DOHH2 (cell line): ENCODE data around the gene EIPR1.

Experiments
- H3F3A ChIP-seq: fragments of 200-600 bp; sonication (generic), shearing (Covaris generic); 2 replicates; pipeline ENCODE4 v1.6.0; 2016; ENCODE audit warnings: antibody characterized with exemption, mild to moderate bottlenecking; ENCODE audit not compliant: control insufficient read depth, insufficient read depth
- H3K27ac ChIP-seq: fragments of 200-600 bp; sonication (generic); 2 replicates; pipeline ENCODE4 v1.5.1; 2014; ENCODE audit warnings: low read depth, mild to moderate bottlenecking, low read length, moderate library complexity
- H3K27me3 ChIP-seq: fragments of 200-600 bp; sonication (generic); 2 replicates; pipeline ENCODE4 v1.6.1; 2014; ENCODE audit warnings: mild to moderate bottlenecking, low read length, mixed read lengths; ENCODE audit not compliant: control insufficient read depth
- H3K36me3 ChIP-seq: fragments of 200-600 bp; sonication (generic); 2 replicates; pipeline ENCODE4 v1.6.1; 2014; ENCODE audit warnings: mild to moderate bottlenecking, low read length, moderate library complexity, mixed read lengths; ENCODE audit not compliant: control insufficient read depth
- H3K4me1 ChIP-seq: fragments of 200-600 bp; sonication (generic); 2 replicates; pipeline ENCODE4 v1.6.1; 2014; ENCODE audit warnings: mild to moderate bottlenecking, low read length, mixed read lengths; ENCODE audit not compliant: control insufficient read depth
- H3K4me2 ChIP-seq: fragments of 200-600 bp; sonication (generic); 2 replicates; pipeline ENCODE4 v1.6.0; 2014; ENCODE audit warnings: mild to moderate bottlenecking, low read length, moderate library complexity
- H3K4me3 ChIP-seq: fragments of 200-600 bp; sonication (generic); 2 replicates; pipeline ENCODE4 v1.5.1; 2014; ENCODE audit warnings: mild to moderate bottlenecking, low read length, mixed read lengths
- H3K79me2 ChIP-seq: fragments of 200-600 bp; sonication (generic); 2 replicates; pipeline ENCODE4 v1.6.1; 2014; ENCODE audit warnings: mild to moderate bottlenecking, low read length, mixed read lengths; ENCODE audit not compliant: control insufficient read depth
- H3K9me2 ChIP-seq: fragments of 200-600 bp; sonication (generic); replicated peaks from 2 replicates; pipeline ENCODE4 v1.6.1; 2014; ENCODE audit warnings: mild to moderate bottlenecking, low read length, mixed read lengths; ENCODE audit not compliant: control insufficient read depth
- H3K9me3 ChIP-seq: fragments of 200-600 bp; sonication (generic); 2 replicates; pipeline ENCODE4 v1.6.1; 2014; ENCODE audit warnings: antibody characterized with exemption, low read length, mixed read lengths; ENCODE audit not compliant: control insufficient read depth, insufficient read depth
- H4K20me1 ChIP-seq: fragments of 200-600 bp; sonication (generic); 2 replicates; pipeline ENCODE4 v1.6.0; 2014; ENCODE audit warnings: low read depth, mild to moderate bottlenecking, antibody characterized with exemption, low read length, moderate library complexity; ENCODE audit not compliant: control insufficient read depth, insufficient read depth
- EZH2phosphoT487 ChIP-seq: fragments of 200-600 bp; sonication (generic); IDR thresholded peaks from 2 replicates; pipeline ENCODE4 v1.6.1; 2017; ENCODE audit warnings: borderline replicate concordance, mild to moderate bottlenecking, antibody characterized with exemption, low read length, moderate library complexity, mixed read lengths
- TF ChIP-seq, protein P1 (sequence below): fragments of 200-600 bp; sonication (generic); IDR thresholded peaks from one replicate; pipeline ENCODE4 v1.5.1; 2014; ENCODE audit warnings: antibody characterized with exemption, mild to moderate bottlenecking, low read depth, low read length; ENCODE audit not compliant: poor library complexity, severe bottlenecking

Gene EIPR1

DNA sequence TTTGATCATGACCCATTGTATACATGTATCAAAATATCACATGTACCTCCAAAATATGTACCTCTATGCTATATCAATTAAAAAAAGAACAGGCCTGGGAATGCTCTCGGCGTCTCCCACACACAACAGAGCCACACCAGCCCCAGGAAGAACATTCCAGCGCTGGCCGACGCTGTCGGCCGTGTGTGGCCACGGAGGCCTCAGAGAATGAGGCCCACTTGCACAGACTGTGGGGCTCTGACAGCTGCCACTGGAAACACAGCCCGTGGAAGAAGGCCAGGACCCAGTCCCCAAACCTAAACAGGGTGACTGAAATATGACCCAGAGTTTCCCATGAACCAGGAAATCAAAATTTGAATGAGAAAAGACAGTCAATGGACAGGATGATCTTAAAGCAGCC, 69.7 kb downstream of the EIPR1 start:
- H3K27ac ChIP-seq: no peak overlapping the region
- no peaks in the 10 kb centered on the region for H3K9me3 ChIP-seq
- TF ChIP-seq, protein P1, sequence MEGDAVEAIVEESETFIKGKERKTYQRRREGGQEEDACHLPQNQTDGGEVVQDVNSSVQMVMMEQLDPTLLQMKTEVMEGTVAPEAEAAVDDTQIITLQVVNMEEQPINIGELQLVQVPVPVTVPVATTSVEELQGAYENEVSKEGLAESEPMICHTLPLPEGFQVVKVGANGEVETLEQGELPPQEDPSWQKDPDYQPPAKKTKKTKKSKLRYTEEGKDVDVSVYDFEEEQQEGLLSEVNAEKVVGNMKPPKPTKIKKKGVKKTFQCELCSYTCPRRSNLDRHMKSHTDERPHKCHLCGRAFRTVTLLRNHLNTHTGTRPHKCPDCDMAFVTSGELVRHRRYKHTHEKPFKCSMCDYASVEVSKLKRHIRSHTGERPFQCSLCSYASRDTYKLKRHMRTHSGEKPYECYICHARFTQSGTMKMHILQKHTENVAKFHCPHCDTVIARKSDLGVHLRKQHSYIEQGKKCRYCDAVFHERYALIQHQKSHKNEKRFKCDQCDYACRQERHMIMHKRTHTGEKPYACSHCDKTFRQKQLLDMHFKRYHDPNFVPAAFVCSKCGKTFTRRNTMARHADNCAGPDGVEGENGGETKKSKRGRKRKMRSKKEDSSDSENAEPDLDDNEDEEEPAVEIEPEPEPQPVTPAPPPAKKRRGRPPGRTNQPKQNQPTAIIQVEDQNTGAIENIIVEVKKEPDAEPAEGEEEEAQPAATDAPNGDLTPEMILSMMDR: no peak
- no peak for TF ChIP-seq EZH2phosphoT487
- no peaks in the 10 kb centered on the region for H4K20me1 ChIP-seq
- H3K4me3 ChIP-seq: no peak overlapping the region
- no peak overlapping the region for H3K4me2 ChIP-seq
- no peaks in the 10 kb centered on the region for H3K27me3 ChIP-seq
- 0 out of 2 replicates have a peak, but pooled peaks cover 3% of the 10 kb centered on the region for H3K79me2 ChIP-seq
- no peaks in the 10 kb centered on the region for H3K9me2 ChIP-seq
- H3K36me3 ChIP-seq: no peaks in the 10 kb centered on the region
- H3K4me1 ChIP-seq: peaks cover 7% of the 10 kb centered on the region
- H3F3A ChIP-seq: no peaks in the 10 kb centered on the region

DNA sequence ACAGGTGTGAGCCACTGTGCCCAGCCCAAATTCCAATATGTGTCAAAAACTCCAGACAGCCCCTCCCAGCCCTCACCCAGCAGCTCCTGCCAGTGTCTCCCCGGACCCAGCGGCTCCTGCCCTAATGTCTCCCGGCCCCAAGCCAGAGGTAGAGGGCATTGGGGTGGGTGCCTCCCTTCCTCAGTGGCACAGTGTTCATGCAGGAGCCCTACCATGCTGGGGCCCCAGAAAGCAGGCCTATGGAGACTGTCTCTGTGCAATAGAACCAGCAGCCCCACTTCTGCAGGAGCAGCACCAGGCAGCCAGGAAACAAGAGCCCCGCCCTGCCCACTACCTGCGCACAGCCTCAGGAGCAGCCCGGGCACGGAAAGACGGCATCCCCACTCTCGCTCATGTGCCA, 70.4 kb downstream of the EIPR1 start:
- Histone ChIP-seq H3K27ac (no peak overlapping the region), H3K4me3 (no peak overlapping the region), H3K4me1 (peaks cover 7% of the 10 kb centered on the region), H3K4me2 (no peak overlapping the region), H3K36me3 (peaks cover 5% of the 10 kb centered on the region), H3K9me3 (no peaks in the 10 kb centered on the region), H3K27me3 (no peaks in the 10 kb centered on the region), H4K20me1 (no peaks in the 10 kb centered on the region), H3F3A (no peaks in the 10 kb centered on the region), H3K9me2 (no peaks in the 10 kb centered on the region), H3K79me2 (0 out of 2 replicates have a peak, but pooled peaks cover 3% of the 10 kb centered on the region)
- TF ChIP-seq, protein P1: no peak
- no peak for TF ChIP-seq EZH2phosphoT487

DNA sequence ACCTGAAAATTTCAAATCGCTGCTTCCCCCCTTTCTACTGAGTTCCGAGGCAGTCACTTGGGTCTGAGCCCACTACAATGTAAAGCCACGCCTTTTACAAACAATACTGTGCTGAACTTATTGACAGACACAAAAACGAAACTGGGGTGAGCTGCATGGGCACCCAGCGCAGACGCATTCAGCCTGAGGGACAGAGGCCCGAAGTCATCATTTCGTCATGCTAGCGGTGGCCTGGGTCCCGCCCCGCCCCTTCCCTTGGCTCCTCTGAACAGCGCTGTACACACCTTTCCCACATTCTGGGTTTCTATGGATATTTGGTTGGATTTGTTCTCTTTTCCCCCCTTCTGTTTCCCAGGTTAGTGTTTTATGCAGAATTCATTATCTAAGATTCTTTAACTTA, 71.7 kb downstream of the EIPR1 start:
- Histone ChIP-seq H4K20me1 (no peaks in the 10 kb centered on the region), H3K79me2 (0 out of 2 replicates have a peak, but pooled peaks cover 3% of the 10 kb centered on the region), H3K4me3 (no peak overlapping the region), H3K9me2 (no peaks in the 10 kb centered on the region), H3K27ac (no peak overlapping the region), H3K4me1 (peaks cover 7% of the 10 kb centered on the region), H3K36me3 (peaks cover 10% of the 10 kb centered on the region), H3K4me2 (no peak overlapping the region), H3F3A (no peaks in the 10 kb centered on the region), H3K27me3 (no peaks in the 10 kb centered on the region), H3K9me3 (no peaks in the 10 kb centered on the region)
- TF ChIP-seq, protein P1: no peak
- no peak for TF ChIP-seq EZH2phosphoT487
